Stimulated activated CD8-positive, alpha-beta memory T cell treated with anti-CD3 and anti-CD28 coated beads, Interleukin-7, amount 100 ng/mL, for 24 hours (primary cell): ENCODE results near the gene ADRA1B.
"Not testable (repeated sequence)": the region's sequence is repeated elsewhere in the genome, so short reads cannot be mapped to it uniquely, and the experiment has no call there.

Source experiments
- DNase-seq: peaks from one replicate; pipeline ENCODE4 v3.0.0-alpha.2; 2020; ENCODE audit warnings: low read depth

Gene ADRA1B

DNA sequence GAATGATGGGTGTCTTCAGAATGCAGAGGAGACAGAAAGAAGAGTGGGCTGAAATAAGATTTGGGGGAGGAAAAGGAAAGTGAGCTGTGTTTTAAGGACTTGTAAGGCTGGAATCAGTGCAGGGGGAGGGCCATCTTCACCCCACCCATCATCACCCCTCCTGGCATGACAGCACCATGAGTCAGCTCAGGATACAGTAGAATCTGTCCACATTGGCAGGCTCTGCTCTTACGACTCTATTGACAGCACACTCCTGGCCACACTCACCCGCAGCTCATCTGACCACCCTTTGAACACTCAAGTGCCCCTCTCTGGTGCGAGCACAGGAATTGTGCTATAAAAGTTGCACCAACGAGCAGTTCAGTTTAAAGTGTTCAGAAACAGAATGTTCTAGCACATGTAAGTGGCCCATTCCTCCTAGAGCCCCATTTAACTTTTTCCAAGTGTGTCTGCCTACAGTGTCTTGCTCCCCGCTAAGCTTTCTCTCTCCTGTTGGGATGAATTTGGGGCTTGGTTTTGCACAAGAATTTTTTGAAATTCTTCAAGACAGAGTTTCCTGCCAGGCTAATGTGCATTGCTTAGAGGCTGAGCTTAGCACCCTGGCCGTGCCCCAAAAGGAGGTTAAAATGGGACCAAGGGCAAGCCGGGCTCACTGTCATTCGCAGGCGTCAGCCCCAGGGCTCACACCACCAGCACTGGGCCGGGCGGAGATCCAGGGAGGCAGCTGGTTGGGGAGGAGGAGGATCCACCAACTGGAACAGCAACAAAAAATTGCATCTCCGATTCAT lies 12.0 kb downstream of the ADRA1B start:
- DNase-seq, result no peak

DNA sequence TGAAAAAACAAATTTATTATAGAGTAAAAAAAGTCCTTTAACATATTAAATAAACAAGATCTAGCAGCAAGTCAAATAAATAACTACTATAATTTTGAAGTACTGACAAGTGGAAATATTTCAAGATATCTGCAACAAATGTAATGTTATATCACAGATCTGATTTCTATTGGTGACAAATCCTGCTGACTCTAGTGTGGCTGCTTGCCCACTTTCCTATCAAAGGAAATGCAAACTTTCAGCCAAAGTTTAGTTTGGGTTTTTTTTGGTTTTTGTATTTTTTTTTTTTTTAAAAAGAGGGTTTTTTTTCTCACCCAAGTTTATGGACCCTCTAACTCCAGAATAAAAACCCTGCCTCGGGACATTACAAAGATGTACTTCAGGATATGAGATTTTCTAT lies 12.9 kb downstream of the ADRA1B start:
- no peak for DNase-seq

GRCh38 chr5:159933531-159934485 lies 17.5 kb downstream of the ADRA1B start:
- no peak for DNase-seq

- no peak for DNase-seq
Measured at GRCh38 chr5:159935946-159936345, 19.7 kb downstream of the ADRA1B start.

DNA sequence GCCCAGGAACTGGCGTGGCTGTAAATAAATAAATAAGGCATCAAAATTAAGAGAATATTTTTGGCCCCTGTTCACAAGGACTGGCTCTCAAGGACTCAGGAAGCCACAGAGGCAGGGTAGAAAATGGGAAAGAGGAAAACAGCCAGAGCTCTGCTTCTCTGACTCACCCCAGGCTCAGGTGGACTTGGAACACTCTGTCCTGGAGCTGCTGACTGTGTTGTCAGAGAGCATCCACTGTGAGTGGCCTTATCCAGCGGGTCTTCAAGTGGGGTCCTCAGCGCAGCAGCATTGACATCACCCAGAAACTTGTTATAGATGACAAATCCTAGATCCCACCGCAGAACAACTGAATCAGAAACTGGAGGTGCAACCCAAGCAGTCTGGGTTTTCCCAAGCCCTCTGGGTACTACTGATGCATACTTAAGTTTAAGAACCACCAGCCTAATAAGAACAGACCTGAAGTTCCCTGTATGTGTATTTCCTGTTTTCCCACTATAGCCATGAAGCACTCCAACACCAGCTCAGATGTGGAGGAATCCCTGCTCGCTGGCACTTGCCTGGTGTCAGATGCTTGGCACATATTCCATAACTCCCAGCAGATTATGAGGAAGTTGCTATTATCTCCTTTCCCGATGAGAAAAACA lies 20.5 kb downstream of the ADRA1B start:
- no peak for DNase-seq

- no peak for DNase-seq
Measured at GRCh38 chr5:159937580-159937979, 21.3 kb downstream of the ADRA1B start.

- no peak for DNase-seq
Measured at GRCh38 chr5:159943326-159943725, 27.0 kb downstream of the ADRA1B start.

- DNase-seq, result no peak
Measured at GRCh38 chr5:159944056-159944600, 27.8 kb downstream of the ADRA1B start.

GRCh38 chr5:159945359-159945758 lies 29.1 kb downstream of the ADRA1B start:
- no peak for DNase-seq

GRCh38 chr5:159947708-159948358 lies 31.6 kb downstream of the ADRA1B start:
- DNase-seq, result no peak

DNA sequence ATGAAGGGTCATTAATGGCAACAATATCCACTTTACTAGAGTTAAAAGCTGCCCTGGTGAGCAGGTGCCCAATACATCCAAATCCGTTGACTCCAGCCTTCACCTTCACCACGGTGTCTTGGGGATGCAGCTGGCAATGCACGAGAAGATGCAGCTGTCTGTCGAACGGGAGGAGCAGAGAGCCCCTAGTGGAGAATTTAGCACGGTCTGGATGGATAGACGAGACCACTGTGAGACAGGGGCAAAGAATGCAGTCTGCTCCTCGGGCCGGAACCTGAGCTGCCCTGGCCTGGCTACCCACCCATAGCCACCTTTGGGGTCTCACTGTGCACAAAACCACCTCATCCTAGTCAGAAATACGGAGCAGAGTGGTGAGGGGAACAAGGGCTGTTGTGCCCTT lies 35.1 kb downstream of the ADRA1B start:
- DNase-seq, result no peak

GRCh38 chr5:159951834-159952233 lies 35.6 kb downstream of the ADRA1B start:
- DNase-seq, result no peak

DNA sequence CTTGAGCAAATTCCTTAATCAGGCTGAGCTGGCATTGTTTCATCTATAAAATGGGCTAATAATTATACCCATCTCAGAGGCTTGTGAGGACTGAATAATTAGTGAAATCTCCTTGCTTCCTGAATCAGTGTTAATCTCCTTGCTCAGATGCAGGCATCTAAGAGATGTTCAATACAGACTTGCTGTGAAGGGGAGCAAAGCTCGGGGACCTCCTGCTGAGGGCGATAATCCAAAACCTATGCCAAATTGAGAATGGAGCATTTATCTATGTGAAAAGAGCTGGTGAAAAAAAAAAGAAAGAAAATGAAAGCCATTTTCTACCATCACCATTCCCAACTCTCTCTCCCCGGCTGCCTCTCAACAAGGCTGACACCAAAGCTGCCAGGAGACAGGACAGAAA lies 37.3 kb downstream of the ADRA1B start:
- no peak for DNase-seq

DNA sequence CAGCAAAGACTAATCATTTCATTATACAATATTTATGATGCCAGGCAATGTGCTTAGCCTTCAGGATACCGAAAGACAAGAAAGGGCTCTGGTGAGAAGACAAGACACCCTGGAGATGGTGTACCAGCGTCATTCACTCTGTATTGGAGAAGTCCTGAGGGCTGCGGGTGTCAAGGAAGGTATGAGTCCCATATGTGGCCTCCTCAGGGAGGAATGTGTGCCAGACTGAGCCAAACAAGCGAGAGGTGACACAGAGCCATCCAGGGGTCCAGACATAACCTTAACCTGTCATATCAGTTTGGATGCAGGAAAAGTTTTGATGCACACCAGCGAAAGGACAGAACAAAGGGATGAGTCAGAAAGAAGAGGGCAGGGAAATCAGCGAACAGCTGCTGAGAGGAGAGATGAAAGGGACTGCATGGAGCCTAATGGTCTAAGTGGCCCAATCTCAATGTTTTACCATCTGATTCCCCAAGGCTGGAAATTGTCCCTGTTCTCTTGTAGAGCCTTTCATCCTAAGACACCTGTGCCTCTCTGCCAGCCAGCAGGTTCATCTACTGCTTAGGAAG lies 38.9 kb downstream of the ADRA1B start:
- DNase-seq, result no peak

DNA sequence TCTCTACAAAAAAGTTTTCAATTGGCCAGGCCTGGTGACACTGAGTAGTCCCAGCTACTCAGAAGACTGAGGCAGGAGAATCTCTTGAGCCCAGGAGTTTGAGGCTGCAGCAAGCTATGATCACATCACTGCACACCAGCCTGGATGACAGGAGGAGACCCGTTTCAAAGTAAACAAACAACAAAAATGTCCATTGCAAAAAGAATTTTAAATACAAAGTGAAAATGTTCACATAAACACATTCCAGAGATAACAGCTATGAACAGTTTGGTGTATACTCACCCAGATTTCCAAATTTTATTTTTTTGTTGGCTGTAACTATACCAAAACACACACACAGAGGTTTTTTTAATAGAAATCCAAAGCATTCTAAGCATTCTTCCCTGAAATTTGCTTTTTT lies 39.8 kb downstream of the ADRA1B start:
- no peak for DNase-seq

- no peak for DNase-seq
Measured at GRCh38 chr5:159961176-159962160, 45.2 kb downstream of the ADRA1B start.

DNA sequence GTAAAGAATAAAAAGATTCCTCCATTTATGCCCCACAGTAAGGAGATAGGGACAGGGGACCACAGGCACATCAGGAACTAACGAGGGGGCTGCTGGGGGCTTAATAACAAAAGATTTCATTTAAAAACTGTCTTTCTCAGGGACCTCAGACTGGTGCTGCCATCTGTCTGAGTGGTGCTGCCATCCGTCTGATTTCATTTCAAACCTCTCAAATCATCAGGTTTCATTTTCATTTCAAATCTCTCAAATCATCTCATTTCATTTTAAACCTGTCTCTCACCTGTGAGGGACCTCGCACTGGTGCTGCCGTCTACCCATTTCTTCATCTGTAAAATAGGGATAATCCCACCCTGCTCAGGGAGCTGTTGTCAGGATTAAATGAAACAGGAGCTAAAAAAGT lies 45.9 kb downstream of the ADRA1B start:
- DNase-seq, result no peak

DNA sequence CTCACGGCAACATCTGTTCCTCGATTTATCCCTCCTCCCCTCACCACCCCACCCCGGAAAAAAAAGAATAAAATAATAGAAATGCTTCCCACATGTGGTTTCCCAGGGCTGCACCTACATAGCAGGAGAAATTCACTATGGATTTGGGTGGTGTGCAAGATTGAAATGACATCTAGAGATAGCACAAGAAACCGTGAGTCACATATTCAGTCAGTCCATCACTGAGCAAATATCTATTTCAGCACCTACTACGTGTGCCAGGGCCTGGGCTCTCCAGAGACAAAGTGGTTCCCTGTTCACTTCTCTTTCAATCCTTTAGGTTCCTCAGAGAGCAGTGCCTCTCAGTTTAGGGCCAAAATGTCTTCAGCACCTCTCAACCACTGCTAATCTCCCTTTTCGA lies 47.7 kb downstream of the ADRA1B start:
- no peak for DNase-seq

DNA sequence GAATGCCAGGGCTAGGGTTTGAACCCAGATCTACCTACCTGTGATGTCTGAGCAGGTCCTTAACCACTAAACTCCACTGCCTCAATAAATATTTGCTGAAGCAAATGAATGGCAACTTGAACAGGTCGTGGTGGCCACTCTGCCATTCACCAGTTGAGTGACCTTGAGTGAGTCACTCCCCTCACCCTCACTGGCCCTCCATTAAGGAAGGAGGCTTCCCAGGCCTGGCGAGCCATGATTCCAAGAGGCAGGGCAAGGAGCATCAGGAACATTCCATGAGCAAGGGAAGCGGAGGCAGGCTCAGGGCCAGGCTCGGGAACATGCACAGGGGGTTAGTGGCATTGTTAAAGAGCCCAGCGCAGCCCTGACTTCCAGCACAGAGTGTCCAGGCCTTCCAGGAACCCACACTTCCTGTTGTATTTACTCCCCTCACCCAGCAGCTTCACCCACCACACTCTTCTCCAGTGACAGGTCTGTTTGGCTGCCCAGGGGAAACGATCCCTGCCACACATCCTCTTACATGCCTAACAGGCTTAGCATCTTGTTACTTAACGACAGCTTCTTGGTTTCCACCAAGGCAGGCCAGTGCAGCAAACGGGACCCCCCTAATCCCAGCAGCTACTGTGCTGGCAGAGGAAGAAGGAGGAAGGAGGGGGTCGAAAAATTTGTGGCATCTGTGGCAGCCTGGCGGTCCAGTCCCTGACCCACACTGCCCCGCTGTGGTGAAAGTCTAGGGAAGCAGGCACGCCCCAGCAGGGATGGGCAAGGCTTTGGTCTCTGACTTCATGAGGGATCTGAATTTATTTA lies 49.0 kb downstream of the ADRA1B start:
- no peak for DNase-seq

DNA sequence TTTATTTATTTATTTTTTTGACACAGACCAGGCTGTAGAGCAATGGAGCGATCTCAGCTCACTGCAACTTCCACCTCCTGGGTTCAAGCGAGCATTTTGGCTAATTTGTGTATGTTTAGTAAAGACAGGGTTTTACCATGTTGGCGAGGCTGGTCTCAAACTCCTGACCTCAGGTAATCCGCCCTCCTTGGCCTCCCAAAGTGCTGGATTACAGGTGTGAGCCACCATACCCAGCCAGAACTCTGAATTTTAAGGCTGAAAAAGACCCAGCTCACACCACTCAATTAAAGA lies 49.5 kb downstream of the ADRA1B start:
- DNase-seq, result not testable (repeated sequence)
